ENCODE results near the gene SMG9. TPM values are rescaled to one million over a fixed set of nuclear protein-coding genes. Genes with fewer than 3 reads are reported as not detected.

SMG9 gene
- total RNA-seq, 1 donor from 2014 or later: 44.7 TPM

DNA sequence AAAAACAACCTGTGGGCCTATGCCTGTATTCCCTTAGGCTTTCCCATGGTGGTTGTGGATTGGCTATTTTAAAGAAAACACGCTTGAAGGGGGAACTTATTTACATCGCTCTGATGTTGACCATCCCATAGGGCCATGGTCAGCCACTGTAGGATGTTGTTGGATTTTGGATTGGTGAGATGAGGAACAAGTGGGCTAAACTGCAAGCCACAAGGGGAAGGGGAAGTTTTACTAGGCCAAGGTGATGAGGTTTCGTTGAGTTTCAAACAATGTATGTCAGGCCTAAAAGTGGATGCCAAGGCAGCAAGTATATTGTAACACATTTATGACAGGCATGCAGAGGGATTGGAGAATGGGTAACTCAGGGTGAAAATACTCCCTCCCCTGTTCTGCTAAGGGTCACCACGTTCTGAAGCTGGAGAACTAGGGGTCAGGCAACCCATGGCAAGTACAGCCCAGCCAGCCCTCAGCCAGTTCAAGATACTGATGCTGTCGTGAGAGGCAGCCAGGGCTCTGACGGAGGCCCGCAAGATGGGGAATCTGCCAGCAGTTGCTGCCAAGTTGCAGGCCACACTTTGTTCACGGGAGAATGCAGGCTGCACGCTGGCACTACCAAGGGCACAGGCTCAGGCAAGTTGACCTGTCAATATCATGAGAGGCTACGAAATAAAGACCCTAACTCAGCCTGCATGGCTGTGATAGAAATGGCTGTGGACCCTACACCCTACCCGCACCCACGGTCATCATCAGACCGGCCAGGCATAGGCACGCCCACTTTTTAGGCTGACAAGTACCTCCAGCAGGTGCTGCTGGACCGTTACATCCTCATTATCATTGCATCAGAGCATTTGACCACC lies 27.8 kb downstream of the SMG9 start:
- Histone ChIP-seq H3K27ac (no peak overlapping the region), H3K4me1 (peaks cover 4% of the 10 kb centered on the region), H3K4me3 (no peak overlapping the region), H3K9me3 (no peaks in the 10 kb centered on the region), H3K36me3 (peaks cover 36% of the 10 kb centered on the region), H3K27me3 (no peaks in the 10 kb centered on the region)
- TF ChIP-seq, protein P1, sequence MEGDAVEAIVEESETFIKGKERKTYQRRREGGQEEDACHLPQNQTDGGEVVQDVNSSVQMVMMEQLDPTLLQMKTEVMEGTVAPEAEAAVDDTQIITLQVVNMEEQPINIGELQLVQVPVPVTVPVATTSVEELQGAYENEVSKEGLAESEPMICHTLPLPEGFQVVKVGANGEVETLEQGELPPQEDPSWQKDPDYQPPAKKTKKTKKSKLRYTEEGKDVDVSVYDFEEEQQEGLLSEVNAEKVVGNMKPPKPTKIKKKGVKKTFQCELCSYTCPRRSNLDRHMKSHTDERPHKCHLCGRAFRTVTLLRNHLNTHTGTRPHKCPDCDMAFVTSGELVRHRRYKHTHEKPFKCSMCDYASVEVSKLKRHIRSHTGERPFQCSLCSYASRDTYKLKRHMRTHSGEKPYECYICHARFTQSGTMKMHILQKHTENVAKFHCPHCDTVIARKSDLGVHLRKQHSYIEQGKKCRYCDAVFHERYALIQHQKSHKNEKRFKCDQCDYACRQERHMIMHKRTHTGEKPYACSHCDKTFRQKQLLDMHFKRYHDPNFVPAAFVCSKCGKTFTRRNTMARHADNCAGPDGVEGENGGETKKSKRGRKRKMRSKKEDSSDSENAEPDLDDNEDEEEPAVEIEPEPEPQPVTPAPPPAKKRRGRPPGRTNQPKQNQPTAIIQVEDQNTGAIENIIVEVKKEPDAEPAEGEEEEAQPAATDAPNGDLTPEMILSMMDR (IDR thresholded peaks at IDR 0.05): no peak
- DNase-seq: no peak
- intact Hi-C loops (cut with DNase I): no loop called here
- peak; percentile 25 for ATAC-seq

DNA sequence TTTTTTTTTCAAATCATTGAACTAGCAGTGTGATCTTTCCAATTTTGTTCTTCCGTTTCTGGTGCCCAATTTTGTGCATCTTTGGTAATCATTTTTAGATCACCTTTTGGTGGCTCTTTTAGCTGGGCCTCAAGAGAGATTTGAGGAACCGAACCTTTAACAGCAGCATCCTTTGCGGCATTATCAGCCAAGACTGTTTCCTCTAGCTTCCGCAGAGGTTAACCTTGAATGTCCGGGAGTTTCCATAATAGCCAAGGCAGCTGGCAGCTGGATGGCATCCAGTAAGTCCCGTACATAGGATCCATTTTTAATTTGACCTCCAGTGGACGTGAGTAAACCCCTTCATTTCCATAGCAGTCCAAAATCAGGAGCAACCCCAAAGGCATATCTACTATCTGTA lies 29.3 kb downstream of the SMG9 start:
- intact Hi-C loops (cut with DNase I): no loop called here
- Histone ChIP-seq H3K27ac (no peak overlapping the region), H3K9me3 (no peaks in the 10 kb centered on the region), H3K4me3 (no peak overlapping the region), H3K27me3 (no peaks in the 10 kb centered on the region), H3K4me1 (no peaks in the 10 kb centered on the region), H3K36me3 (peaks cover 21% of the 10 kb centered on the region)
- ATAC-seq (no peak), DNase-seq (no peak)
- TF ChIP-seq, protein P1 (IDR thresholded peaks at IDR 0.05): no peak

DNA sequence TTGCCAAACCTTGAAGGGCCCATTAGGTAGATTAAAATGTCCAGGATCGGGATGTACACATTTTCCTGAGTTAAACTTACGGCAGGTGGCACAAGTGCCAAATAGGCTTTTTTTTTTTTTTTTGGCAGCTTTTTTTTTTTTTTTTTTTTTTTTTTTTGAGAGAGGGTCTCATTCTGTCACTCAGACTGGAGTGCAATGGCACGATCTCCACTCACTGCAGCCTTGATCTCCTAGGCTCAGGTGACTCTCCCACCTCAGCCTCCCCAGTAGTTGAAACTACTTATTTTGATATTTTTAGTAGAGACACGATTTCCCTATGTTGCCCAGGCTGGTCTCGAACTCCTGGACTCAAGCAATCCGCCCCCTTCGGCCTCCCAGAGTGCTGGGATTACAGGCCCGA lies 29.9 kb downstream of the SMG9 start:
- Histone ChIP-seq H3K9me3 (no peaks in the 10 kb centered on the region), H3K4me1 (no peaks in the 10 kb centered on the region), H3K36me3 (peaks cover 15% of the 10 kb centered on the region), H3K27ac (no peak overlapping the region), H3K4me3 (no peak overlapping the region), H3K27me3 (no peaks in the 10 kb centered on the region)
- intact Hi-C loops (cut with DNase I): no loop called here
- TF ChIP-seq, protein P1 (IDR thresholded peaks at IDR 0.05): no peak
- DNase-seq (no peak), ATAC-seq (no peak)

DNA sequence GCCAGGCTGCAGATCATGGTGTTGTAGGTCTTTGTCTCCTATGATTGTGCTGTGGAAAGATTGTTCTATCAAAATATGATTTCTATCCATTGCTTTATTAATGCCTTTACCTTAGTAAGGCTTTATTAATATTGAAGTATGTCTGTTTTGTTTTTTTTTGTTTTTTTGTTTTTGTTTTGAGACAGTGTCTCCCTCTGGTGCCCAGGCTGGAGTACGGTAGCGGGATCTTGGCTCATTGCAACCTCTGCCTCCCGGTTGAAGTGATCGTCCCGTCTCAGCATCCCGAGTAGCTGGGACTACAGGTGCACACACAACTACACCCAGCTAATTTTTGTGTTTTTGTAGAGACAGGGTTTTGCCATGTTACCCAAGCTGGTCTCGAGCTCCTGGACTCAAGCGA lies 31.2 kb downstream of the SMG9 start:
- ATAC-seq (peak; percentile 24), DNase-seq (no peak)
- Histone ChIP-seq H3K36me3 (peaks cover 6% of the 10 kb centered on the region), H3K4me3 (no peak overlapping the region), H3K27me3 (no peaks in the 10 kb centered on the region), H3K27ac (no peak overlapping the region), H3K4me1 (no peaks in the 10 kb centered on the region), H3K9me3 (no peaks in the 10 kb centered on the region)
- TF ChIP-seq, protein P1 (IDR thresholded peaks at IDR 0.05): peak; percentile 26
- intact Hi-C loops (cut with DNase I): no loop called here

DNA sequence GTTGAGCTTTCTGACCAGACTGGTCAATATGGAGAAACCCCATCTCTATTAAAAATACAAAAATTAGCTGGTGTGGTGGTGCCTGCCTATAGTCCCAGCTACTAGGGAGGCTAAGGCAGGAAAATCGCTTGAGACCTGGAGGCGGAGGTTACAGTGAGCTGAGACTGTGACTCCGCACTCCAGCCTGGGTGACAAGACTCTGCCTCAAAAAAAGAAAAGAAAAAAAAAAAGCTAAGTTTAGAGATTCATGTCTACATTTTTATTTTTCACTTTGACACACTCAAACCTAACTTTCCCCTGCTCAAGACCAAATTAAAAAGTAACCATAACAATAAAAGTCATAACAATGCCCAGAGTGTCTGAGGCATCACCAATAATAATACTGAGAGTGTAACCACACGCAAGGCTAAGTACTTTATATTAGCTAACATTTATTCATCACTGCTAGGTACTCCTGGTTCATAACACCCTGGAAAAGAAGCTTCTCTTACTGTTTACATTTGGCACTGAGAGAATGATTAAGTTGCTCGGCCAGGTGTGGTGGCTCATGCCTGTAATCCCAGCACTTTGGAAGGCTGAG lies 33.2 kb downstream of the SMG9 start:
- H3K27ac ChIP-seq: no peak overlapping the region
- H3K27me3 ChIP-seq: no peaks in the 10 kb centered on the region
- TF ChIP-seq, protein P1 (IDR thresholded peaks at IDR 0.05): no peak
- H3K4me1 ChIP-seq: no peaks in the 10 kb centered on the region
- ATAC-seq (no peak), DNase-seq (no peak)
- H3K9me3 ChIP-seq: no peaks in the 10 kb centered on the region
- intact Hi-C loops (cut with DNase I): no loop called here
- H3K36me3 ChIP-seq: no peaks in the 10 kb centered on the region
- H3K4me3 ChIP-seq: no peak overlapping the region

Measured in upper lobe of right lung (tissue), 1 donor.